Measurements from ENCODE around the gene CYP2S1. TPM values are rescaled to one million over a fixed set of nuclear protein-coding genes. Genes with fewer than 3 reads are reported as not detected.
"Not testable (repeated sequence)": the region's sequence is repeated elsewhere in the genome, so short reads cannot be mapped to it uniquely, and the experiment has no call there.

CYP2S1 gene
- total RNA-seq, 1 donor: 0.45 TPM

DNA sequence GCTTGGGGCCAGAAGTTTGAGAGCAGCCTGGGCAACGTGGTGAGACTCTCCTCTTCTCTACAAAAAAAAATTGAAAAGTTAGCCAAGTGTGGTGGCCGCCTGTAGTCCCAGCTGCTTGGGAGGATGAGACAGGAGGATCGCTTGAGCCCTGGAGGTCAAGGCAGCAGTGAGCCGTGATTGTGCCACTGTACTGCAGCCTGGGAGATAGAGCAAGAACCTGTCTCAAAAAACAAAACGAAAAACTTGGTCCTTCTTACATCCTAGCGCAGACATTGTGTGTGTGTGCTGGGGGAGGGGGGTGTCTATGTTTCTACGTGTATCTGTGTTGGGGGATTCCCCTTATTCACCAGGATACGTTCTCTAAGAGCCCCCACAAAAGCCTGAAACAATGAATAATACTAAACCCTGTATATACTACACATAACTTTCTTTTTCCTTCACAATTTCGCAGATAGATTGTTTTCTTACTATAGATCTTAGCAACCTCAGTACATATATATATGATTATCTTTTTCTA is 33.9 kb downstream of the CYP2S1 start:
- TF ChIP-seq, protein P1, sequence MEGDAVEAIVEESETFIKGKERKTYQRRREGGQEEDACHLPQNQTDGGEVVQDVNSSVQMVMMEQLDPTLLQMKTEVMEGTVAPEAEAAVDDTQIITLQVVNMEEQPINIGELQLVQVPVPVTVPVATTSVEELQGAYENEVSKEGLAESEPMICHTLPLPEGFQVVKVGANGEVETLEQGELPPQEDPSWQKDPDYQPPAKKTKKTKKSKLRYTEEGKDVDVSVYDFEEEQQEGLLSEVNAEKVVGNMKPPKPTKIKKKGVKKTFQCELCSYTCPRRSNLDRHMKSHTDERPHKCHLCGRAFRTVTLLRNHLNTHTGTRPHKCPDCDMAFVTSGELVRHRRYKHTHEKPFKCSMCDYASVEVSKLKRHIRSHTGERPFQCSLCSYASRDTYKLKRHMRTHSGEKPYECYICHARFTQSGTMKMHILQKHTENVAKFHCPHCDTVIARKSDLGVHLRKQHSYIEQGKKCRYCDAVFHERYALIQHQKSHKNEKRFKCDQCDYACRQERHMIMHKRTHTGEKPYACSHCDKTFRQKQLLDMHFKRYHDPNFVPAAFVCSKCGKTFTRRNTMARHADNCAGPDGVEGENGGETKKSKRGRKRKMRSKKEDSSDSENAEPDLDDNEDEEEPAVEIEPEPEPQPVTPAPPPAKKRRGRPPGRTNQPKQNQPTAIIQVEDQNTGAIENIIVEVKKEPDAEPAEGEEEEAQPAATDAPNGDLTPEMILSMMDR (IDR thresholded peaks at IDR 0.05; ENCODE audit: insufficient read depth, low read length): no peak

DNA sequence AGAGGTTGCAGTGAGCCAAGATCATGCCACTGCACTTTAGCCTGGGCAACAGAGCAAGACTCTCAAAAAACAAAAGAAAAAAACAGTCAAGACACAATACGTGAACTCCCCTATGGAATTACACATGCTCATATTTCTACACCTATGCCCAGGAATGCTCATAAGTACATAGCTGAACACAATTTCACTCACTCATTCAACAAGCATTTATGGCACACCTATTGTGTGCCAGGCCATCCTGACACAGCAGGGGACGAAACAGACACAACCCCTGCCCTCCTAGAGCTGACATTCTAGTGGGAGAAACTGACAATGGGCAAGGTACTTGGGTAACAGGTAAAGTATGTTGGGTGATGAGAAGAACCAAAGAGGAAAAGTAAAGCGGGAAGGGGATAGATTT is 35.5 kb downstream of the CYP2S1 start:
- TF ChIP-seq, protein P1 (IDR thresholded peaks at IDR 0.05; ENCODE audit: insufficient read depth, low read length): no peak
- no peak for DNase-seq (ENCODE audit: low read depth)

More for the DNA sequence above, 33.9 kb downstream of the CYP2S1 start:
- H3K4me3 ChIP-seq (ENCODE audit: low read depth, low read length): peak overlapping the region; percentile 57
- no peak for DNase-seq (ENCODE audit: low read depth)

DNA sequence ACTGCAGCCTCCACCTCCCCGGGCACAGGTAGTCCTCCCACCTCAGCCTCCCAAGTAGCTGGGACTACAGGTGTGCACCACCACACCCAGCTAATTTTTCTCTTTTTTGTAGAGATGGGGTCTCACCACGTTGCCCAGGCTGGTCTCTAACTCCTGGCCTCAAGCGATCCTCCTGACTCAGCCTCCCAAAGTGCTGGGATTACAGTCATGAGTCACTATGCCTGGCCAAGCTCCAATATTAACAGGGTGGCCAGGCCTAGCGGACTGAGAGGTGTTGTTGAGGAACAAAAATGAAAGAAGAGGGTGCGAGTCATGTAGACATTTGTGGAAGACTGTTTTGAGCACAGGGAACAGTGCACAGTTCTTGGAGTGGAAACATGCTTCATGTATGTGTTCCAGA is 36.3 kb downstream of the CYP2S1 start:
- H3K4me3 ChIP-seq (ENCODE audit: low read depth, low read length): not testable (repeated sequence)
- peak; percentile 52 for DNase-seq (ENCODE audit: low read depth)

More for the DNA sequence above, 35.5 kb downstream of the CYP2S1 start:
- no peak overlapping the region for H3K4me3 ChIP-seq (ENCODE audit: low read depth, low read length)

DNA sequence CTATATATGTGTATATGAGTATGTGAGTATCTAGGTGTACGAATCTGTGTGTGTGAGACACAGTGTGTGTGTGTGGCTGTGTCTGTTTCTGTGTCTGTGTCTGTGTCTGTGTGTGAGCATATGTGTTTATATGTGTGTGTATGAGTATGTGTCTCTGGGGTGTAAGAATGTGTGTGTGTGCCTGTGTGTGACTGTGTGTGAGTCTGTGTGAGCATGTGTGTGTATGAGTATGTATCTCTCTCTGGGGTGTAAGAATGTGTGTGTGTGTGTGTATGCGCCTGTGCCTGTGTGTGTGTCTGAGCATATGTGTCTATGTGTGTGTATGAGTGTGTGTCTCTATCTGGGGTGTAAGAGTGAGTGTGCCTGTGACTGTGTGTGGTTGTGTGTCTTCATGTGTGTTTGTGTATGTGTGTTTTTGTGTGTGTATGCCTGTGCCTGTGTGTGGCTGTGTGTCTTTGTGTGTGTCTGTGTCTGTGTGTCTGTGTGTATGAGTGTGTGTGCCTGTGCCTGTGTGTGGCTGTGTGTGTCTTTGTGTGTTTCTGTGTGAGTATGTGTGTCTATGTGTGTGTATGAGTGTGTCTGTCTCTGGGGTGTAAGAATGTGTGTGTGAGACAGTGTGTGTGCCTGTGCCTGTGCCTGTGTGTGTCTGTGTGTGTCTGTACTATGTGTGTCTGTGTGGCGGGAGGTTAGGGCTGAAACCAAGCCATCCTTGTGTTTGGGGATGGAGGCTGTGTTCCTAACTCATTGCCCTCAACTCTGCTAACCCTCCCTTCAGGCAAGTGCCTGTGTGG is 37.2 kb downstream of the CYP2S1 start:
- TF ChIP-seq, protein P1 (IDR thresholded peaks at IDR 0.05; ENCODE audit: insufficient read depth, low read length): no peak
- DNase-seq (ENCODE audit: low read depth): no peak
- no peak overlapping the region for H3K4me3 ChIP-seq (ENCODE audit: low read depth, low read length)

DNA sequence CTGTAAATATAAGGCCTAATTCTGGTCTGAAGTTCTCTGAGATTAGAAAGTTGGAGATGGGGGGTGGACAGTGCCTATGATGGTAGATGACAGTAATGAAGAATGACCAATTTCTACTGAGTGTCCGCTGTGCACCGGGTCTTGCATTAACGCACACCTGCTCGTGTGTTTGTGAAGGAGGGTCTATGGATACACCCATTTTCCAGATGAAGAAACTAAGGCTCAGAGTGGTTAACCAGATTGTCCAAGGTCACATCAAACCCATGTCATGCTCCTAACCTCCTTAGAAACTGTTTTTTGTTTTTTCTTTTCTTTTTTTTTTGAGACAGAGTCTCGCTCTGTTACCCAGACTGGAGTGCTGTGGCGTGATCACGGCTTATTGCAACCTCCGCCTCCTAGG is 39.7 kb downstream of the CYP2S1 start:
- H3K4me3 ChIP-seq (ENCODE audit: low read depth, low read length): no peak overlapping the region
- no peak for DNase-seq (ENCODE audit: low read depth)
- TF ChIP-seq, protein P1 (IDR thresholded peaks at IDR 0.05; ENCODE audit: insufficient read depth, low read length): no peak

DNA sequence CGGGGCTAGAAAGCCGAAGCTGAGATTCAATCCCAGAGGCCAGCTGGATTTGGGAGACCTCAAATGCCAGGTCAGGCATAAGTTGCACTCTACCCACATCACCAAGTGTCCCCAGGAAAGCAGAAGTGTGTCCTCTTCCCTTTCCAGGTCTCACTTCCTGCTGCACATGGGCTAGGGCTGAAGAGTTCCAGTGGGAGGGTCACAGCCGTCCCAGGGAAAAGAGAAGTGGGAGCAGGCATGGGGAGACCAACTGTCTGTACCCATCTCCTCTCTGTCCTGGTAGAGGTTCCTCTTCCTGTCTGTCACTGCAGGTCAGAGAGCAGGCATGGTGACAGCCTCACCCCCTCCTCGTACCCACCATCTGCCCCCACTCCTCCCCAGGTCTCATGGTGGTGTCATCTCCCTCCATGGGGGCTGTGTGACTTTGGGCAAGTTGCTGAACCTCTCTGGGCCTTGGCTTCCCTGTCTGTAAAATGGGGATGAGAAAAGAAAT is 40.8 kb downstream of the CYP2S1 start:
- H3K4me3 ChIP-seq (ENCODE audit: low read depth, low read length): no peak overlapping the region
- DNase-seq (ENCODE audit: low read depth): no peak

More for the DNA sequence above, 40.8 kb downstream of the CYP2S1 start:
- TF ChIP-seq, protein P1 (IDR thresholded peaks at IDR 0.05; ENCODE audit: insufficient read depth, low read length): no peak

Measured in fibroblast of the aortic adventitia (primary cell).